ENCODE results near the gene NAXE. TPM values are rescaled to one million over a fixed set of nuclear protein-coding genes. Genes with fewer than 3 reads are reported as not detected.

Gene NAXE
- total and polyA plus RNA-seq, 2 of the 13 experiments (the other 11 are each of a cell fraction or from before 2014, with no cell fraction given): 39.4 to 59.4 TPM

- TF ChIP-seq ZNF574 (CRISPR knock-in tag; IDR thresholded peaks at IDR 0.05) (peak; percentile 100), ZNF691 (CRISPR knock-in tag; IDR thresholded peaks at IDR 0.05; ENCODE audit: borderline replicate concordance, low read depth) (no peak), PRMT3 (CRISPR knock-in tag; IDR thresholded peaks at IDR 0.05; ENCODE audit: borderline replicate concordance, low read depth) (peak; percentile 72; the same call in 1 of the 2 replicates), ZNF253 (CRISPR knock-in tag; IDR thresholded peaks at IDR 0.05; ENCODE audit: borderline replicate concordance) (no peak), ZNF569 (CRISPR knock-in tag; IDR thresholded peaks at IDR 0.05; ENCODE audit: borderline replicate concordance) (no peak), ZNF296 (CRISPR knock-in tag; conservative IDR thresholded peaks at IDR 0.05) (no peak), KLF11 (CRISPR knock-in tag; IDR thresholded peaks at IDR 0.05) (0 out of 2 replicates have a peak, but pooled peaks have one; percentile 39), RFXANK (CRISPR knock-in tag; IDR thresholded peaks at IDR 0.05) (no peak; the same call in 1 of the 2 replicates), FOXO4 (CRISPR knock-in tag; conservative IDR thresholded peaks at IDR 0.05) (0 out of 2 replicates have a peak, but pooled peaks have one; percentile 33), NFE2L1 (CRISPR knock-in tag; IDR thresholded peaks at IDR 0.05; ENCODE audit: borderline replicate concordance) (no peak), REL (CRISPR knock-in tag; conservative IDR thresholded peaks at IDR 0.05) (peak; percentile 54; the same call in 1 of the 2 replicates), ATRX (CRISPR knock-in tag; IDR thresholded peaks at IDR 0.05; ENCODE audit: borderline replicate concordance) (no peak), ZNF33B (CRISPR knock-in tag; IDR thresholded peaks at IDR 0.05) (0 out of 2 replicates have a peak, but pooled peaks have one; percentile 33), NFAT5 (CRISPR knock-in tag; IDR thresholded peaks at IDR 0.05) (0 out of 2 replicates have a peak, but pooled peaks have one; percentile 61), ZNF496 (CRISPR knock-in tag; IDR thresholded peaks at IDR 0.05; ENCODE audit: insufficient replicate concordance) (no peak), RCOR2 (CRISPR knock-in tag; IDR thresholded peaks at IDR 0.05) (0 out of 2 replicates have a peak, but pooled peaks have one; percentile 33)
Observed at GRCh38 chr1:156601122-156601830, 9.7 kb downstream of the NAXE start, which contains the start of gene GPATCH4 (continued).

All from HepG2 (cell line).